HG02884 (cell line): ENCODE data around the gene ROBO1.
"Not testable (repeated sequence)": the region's sequence is repeated elsewhere in the genome, so short reads cannot be mapped to it uniquely, and the experiment has no call there.

ENCODE experiments used
- ATAC-seq: cut with Tn5 transposase; IDR thresholded peaks from one replicate; pipeline ENCODE4 v1.9.1; 2021; ENCODE audit warnings: mild to moderate bottlenecking, moderate library complexity; ENCODE audit not compliant: unreplicated experiment

Gene ROBO1

DNA sequence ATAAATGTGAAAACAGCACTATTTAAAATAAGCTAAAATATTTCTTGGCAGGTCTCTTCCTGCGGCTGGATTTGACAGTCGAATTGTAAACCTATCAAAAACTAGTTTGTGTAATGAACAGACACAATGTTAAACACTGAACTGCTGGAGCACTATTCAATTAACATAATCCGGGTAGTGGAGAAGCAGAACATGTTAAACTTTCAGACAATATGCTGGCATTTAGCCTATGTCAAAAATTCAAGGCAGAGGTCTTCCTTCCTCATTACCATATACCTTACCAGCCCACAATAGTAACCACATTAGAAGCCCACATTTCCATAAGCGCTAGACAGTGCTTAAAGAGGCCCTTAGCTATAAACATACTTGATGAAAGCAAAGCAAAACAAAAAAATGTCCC lies 1042.9 kb downstream of the ROBO1 start:
- ATAC-seq, result no peak

GRCh38 chr3:78724364-78724763 lies 1043.4 kb downstream of the ROBO1 start:
- not testable (repeated sequence) for ATAC-seq

GRCh38 chr3:78721771-78722543 lies 1045.8 kb downstream of the ROBO1 start:
- no peak for ATAC-seq

DNA sequence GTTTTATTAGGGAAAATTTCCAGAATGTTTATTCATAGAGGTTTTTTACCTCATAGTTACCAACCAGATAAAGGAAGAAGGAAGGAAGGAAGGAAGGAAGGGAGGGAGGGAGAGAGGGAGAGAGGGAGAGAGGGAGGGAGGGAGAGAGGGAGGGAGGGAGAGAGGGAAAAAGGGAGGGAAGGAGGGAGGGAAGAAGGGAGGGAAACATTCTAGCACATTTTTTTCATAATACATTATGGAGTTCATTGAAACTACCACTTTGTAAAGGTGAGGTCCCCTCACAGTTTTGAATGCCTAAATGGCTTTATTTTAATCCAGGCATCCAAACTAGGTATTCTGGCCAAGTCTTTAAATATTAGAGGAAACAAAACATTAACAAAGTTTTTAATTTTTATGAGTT lies 1049.1 kb downstream of the ROBO1 start:
- ATAC-seq, result no peak

- ATAC-seq, result no peak
These were observed 1050.8 kb downstream of the ROBO1 start for GRCh38 chr3:78717041-78717440.

DNA sequence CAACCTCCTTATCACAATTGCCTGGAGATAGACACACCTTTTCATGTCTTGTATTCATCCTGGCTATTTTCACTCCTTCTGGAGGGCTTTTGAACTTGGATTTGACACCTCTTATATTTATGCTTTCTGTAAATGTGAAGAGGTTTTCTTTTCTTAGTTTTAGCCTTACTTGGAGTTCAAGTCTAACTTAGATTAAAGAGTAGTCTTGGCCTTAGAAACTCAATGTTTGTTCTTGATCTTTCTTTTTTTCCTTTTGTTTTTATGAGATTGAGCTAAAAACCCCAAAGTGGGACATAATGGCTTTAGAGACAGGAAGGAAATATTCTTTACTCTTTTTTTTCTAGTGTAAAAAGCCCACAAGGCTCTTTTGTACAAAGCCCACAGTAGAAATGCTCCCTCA lies 1054.9 kb downstream of the ROBO1 start:
- no peak for ATAC-seq

- ATAC-seq, result no peak
These were observed 1055.5 kb downstream of the ROBO1 start for GRCh38 chr3:78712270-78712669.

- no peak for ATAC-seq
These were observed 1059.2 kb downstream of the ROBO1 start for GRCh38 chr3:78708565-78709073.

GRCh38 chr3:78707609-78708008 lies 1060.2 kb downstream of the ROBO1 start:
- ATAC-seq, result no peak

DNA sequence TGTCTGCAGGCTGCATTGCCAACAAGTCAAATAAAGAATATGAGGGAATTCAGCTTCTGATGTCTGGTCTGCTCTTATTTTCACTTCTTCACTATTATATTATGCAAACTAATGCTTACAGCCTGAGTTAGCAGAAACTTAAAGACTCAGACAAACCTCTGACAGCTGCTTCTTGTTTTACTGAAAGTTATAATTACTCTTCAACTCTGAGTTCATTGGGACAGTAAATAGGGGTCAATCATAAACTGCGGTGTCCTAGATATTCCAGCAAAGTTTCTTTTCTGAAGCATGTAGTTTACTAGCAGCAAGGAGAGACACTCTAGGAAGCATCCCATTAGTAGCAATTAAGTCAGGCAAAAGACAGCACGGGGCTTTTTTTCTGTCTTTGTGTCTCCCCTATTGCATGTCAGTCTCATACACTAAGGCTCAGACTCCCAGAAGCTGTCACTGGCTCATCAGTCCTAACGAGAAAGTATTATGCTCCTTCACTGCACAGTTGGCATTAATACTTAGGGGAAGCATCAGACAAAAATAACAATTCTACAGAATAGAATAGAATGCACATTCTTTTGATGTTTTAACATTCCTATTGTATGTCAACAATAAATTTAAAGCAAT lies 1060.8 kb downstream of the ROBO1 start:
- no peak for ATAC-seq

DNA sequence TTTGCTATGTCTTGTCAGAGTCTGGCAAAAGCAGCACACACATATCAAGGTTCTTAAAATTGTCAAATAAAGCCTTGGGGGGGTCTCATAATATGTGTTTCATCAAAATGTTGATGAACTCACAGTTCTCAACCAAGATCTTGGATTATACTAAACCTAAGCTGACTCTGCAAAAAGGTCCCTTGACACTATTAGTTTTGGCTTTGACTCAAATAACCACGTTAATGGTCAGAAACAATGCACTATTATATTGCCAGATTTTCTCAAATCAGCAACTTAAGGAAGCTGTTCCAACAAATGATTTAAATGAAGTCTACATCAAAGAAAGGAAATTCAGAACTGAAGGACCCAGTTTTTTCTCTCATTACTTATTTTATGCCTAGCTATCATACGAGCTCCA lies 1063.9 kb downstream of the ROBO1 start:
- no peak for ATAC-seq

- no peak for ATAC-seq
These were observed 1066.3 kb downstream of the ROBO1 start for GRCh38 chr3:78701537-78701936.

DNA sequence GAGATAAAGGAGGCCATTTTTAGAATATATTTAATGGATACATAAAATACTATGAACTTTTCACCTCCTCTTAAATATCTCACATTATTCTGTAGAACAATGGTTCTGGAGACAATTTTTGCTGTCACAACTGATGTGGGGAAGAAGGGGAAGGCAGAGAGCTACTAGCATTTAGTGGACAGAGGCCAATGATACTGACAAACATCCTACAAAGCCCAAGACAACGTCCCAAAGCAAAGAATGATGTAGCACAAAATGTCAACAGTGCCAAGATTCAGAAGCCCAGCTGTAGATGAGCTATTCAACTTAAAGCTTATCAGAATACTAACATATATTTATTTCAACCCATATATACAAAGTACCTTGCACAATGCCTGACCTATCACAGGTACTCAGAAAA lies 1069.4 kb downstream of the ROBO1 start:
- no peak for ATAC-seq

- no peak for ATAC-seq
These were observed 1070.4 kb downstream of the ROBO1 start for GRCh38 chr3:78697426-78697825.

- ATAC-seq, result no peak
These were observed 1077.0 kb downstream of the ROBO1 start for GRCh38 chr3:78690766-78691165.

GRCh38 chr3:78689378-78689777 lies 1078.4 kb downstream of the ROBO1 start:
- no peak for ATAC-seq

- no peak for ATAC-seq
These were observed 1080.3 kb downstream of the ROBO1 start for GRCh38 chr3:78687520-78687919.

- ATAC-seq, result no peak
These were observed 1084.5 kb downstream of the ROBO1 start for GRCh38 chr3:78683284-78683683.

GRCh38 chr3:78675119-78675805 lies 1092.5 kb downstream of the ROBO1 start:
- ATAC-seq, result not testable (repeated sequence)

DNA sequence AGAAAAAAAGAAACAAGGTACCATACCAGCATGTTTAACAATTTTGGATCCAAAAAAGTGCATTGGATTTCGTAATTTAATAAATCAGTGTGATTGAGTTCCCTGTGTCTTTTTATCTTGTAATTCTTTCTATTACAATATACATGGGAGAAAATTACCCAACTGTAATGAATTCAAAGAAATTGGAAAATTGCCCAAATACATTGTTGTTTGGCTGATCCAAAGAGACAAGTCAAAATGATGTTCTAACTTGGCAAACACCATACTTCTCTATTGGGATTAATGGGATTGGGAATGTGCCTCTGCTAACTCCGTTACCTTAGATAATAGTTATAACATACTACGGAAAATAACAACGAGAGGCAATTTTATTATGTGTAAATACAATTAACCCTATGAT lies 1097.1 kb downstream of the ROBO1 start:
- no peak for ATAC-seq

DNA sequence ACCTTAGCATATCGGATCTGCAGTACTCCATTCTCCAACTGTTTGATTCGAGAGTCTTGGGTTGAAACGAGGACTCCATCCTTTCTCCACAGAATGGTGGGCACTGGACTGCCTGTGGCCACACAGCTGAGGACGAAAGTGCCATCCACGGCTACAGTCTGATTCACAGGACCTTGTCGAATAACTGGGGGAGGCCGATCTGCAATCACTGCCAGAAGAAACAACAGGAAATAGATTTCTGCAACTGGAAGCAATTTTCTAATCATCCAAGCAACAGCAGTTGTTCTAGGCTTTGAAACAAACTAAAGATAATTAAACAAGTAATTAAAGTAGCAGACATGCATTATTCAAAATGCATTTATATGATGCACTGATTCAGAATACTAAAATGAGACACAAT lies 1097.7 kb downstream of the ROBO1 start:
- ATAC-seq, result no peak

GRCh38 chr3:78668302-78668701 lies 1099.5 kb downstream of the ROBO1 start:
- ATAC-seq, result no peak
